DMS79 treated with DMSO at 0.1 percent for 48 hours (cell line): ENCODE measurements around the gene SRCIN1.
"Not testable (repeated sequence)": the region's sequence is repeated elsewhere in the genome, so short reads cannot be mapped to it uniquely, and the experiment has no call there.

ENCODE experiments used
- DNase-seq: peaks from one replicate; lab custom pipeline; 2025; lab: John Stamatoyannopoulos, UW

The SRCIN1 gene

GRCh38 chr17:38605841-38606645 lies at the start of gene SRCIN1:
Gene SRCIN1, minus strand, starts transcription at chr17:38605952. Its CDS starts 247 bp downstream, at chr17:38605705.
- peak; percentile 66 for DNase-seq

- no peak for DNase-seq
Measured at GRCh38 chr17:38654411-38655398, 49.0 kb upstream of the SRCIN1 start.

GRCh38 chr17:38653679-38654078 lies 47.9 kb upstream of the SRCIN1 start:
- DNase-seq: no peak

GRCh38 chr17:38653230-38653629 lies 47.5 kb upstream of the SRCIN1 start:
- no peak for DNase-seq

- not testable (repeated sequence) for DNase-seq
Measured at GRCh38 chr17:38650653-38651173, 45.0 kb upstream of the SRCIN1 start.

- DNase-seq: no peak
Measured at GRCh38 chr17:38637951-38638350, 32.2 kb upstream of the SRCIN1 start.

GRCh38 chr17:38636054-38636453 lies 30.3 kb upstream of the SRCIN1 start:
- DNase-seq: no peak

GRCh38 chr17:38632334-38632733 lies 26.6 kb upstream of the SRCIN1 start:
- no peak for DNase-seq

- no peak for DNase-seq
Measured at GRCh38 chr17:38628441-38628840, 22.7 kb upstream of the SRCIN1 start.

GRCh38 chr17:38627957-38628356 lies 22.2 kb upstream of the SRCIN1 start:
- no peak for DNase-seq

- not testable (repeated sequence) for DNase-seq
Measured at GRCh38 chr17:38626606-38627226, 21.0 kb upstream of the SRCIN1 start.

- no peak for DNase-seq
Measured at GRCh38 chr17:38625482-38625881, 19.7 kb upstream of the SRCIN1 start.

- DNase-seq: not testable (repeated sequence)
Measured at GRCh38 chr17:38624782-38625355, 19.1 kb upstream of the SRCIN1 start.

GRCh38 chr17:38621538-38621937 lies 15.8 kb upstream of the SRCIN1 start:
- no peak for DNase-seq

- no peak for DNase-seq
Measured at GRCh38 chr17:38620551-38621277, 15.0 kb upstream of the SRCIN1 start.

- no peak for DNase-seq
Measured at GRCh38 chr17:38619937-38620550, 14.3 kb upstream of the SRCIN1 start.

GRCh38 chr17:38619451-38619795 lies 13.7 kb upstream of the SRCIN1 start:
- no peak for DNase-seq

GRCh38 chr17:38617967-38618760 lies 12.4 kb upstream of the SRCIN1 start:
- DNase-seq: no peak

GRCh38 chr17:38617074-38617860 lies 11.5 kb upstream of the SRCIN1 start:
- DNase-seq: no peak
